T-helper 1 cell treated with Interleukin-12 subunit alpha and Interleukin-12 subunit beta and Interleukin-4 antibody, amounts not matched to agents 30 μg/mL and 1 μg/mL, for 36 hours (primary cell): ENCODE data around the gene TFDP3.

Experiments used
- H3K27ac Mint-ChIP-seq: one replicate; pipeline ENCODE4 v1.8.0; 2021; ENCODE audit warnings: mild to moderate bottlenecking, mixed read lengths
- H3K27me3 Mint-ChIP-seq: one replicate; pipeline ENCODE4 v1.8.0; 2021; ENCODE audit warnings: low read depth, mixed read lengths
- H3K36me3 Mint-ChIP-seq: one replicate; pipeline ENCODE4 v1.8.0; 2021; ENCODE audit warnings: low read depth, mixed read lengths
- H3K4me1 Mint-ChIP-seq: one replicate; pipeline ENCODE4 v1.8.0; 2021; ENCODE audit warnings: low read depth, mixed read lengths
- H3K4me3 Mint-ChIP-seq: one replicate; pipeline ENCODE4 v1.8.0; 2021; ENCODE audit warnings: mild to moderate bottlenecking, moderate library complexity, mixed read lengths
- H3K9me3 Mint-ChIP-seq: one replicate; pipeline ENCODE4 v1.8.0; 2021; ENCODE audit warnings: mixed read lengths

TFDP3 gene

DNA sequence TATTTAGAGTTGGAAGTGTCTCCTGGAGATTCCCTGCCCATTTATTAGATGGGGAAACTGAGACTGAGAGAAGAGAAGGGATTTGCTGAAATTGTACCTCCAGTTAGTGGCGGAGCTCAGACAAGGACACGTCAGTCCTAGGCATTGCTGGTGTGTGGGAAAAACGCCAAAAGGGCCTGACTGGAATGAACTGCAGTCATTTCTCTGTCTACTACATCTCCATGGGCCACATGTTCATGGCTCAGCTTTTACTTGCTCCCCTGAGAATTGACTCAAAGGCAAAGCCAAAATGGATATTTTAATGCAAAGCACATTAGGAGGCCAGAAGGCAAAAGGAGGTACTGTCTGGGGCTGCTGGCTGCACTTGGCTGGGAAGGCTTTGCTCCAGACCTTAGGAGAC lies 3.9 kb downstream of the TFDP3 start:
- no peak overlapping the region for H3K27ac Mint-ChIP-seq
- H3K9me3 Mint-ChIP-seq: no peaks in the 10 kb centered on the region
- no peak overlapping the region for H3K4me3 Mint-ChIP-seq
- H3K4me1 Mint-ChIP-seq: no peaks in the 10 kb centered on the region
- H3K27me3 Mint-ChIP-seq: no peaks in the 10 kb centered on the region
- no peaks in the 10 kb centered on the region for H3K36me3 Mint-ChIP-seq

DNA sequence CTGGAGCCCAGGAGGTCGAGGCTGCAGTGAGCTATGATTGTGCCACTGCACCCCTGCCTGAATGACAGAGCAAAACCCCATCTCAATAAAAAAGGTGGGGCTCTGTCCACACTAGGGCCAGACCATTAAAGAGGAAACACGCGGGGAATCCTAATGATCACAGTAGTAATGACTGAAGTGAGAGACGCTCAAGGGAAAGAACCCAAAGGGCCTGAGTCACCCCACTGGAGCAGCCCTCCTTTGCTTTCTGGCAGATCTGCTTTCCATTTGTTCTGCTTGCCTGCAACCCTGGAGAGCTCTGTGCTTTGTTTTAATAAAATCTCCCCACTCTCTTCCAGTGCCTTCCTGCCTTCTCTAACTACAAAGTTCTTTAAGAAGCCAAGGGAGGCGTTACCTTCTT lies 5.0 kb downstream of the TFDP3 start:
- Mint-ChIP-seq H3K36me3 (no peaks in the 10 kb centered on the region), H3K4me3 (no peak overlapping the region), H3K27me3 (no peaks in the 10 kb centered on the region), H3K4me1 (no peaks in the 10 kb centered on the region), H3K9me3 (no peaks in the 10 kb centered on the region), H3K27ac (no peak overlapping the region)

DNA sequence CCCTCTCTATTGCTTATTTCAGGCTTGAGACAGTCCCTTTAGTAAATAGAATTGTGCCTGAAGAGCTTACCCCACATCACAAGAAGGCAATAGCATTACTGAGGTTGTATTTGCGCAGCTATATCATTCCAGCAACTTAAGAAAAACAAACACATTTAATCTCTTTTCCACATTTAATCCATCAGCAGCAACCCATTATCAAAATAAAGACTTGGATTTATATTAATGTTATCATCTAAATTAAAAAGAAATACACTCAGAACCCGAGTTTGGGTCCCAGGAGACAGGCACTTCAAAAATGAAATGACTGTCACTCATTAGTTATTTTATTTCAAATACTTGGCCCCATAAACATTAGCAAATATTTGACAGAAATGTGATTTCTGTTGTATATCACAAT lies 10.4 kb downstream of the TFDP3 start:
- Mint-ChIP-seq H3K9me3 (no peaks in the 10 kb centered on the region), H3K4me3 (no peak overlapping the region), H3K36me3 (no peaks in the 10 kb centered on the region), H3K4me1 (no peaks in the 10 kb centered on the region), H3K27me3 (no peaks in the 10 kb centered on the region), H3K27ac (no peak overlapping the region)

DNA sequence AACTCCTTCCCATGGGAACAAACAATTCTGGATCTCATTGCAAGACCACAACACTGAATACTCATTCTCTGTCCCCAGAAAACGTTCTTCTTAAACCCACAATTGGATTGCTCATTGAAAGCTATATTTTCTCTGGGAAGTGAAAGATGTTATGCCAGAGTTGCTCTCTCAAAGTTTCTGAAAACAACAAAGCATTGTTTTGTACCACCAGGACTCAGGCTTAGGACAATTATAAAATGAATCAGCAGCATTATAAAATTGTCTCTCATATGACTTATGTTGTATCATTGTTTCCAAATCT lies 26.5 kb downstream of the TFDP3 start:
- no peaks in the 10 kb centered on the region for H3K27me3 Mint-ChIP-seq
- no peaks in the 10 kb centered on the region for H3K36me3 Mint-ChIP-seq
- H3K4me3 Mint-ChIP-seq: no peak overlapping the region
- no peak overlapping the region for H3K27ac Mint-ChIP-seq
- H3K4me1 Mint-ChIP-seq: no peaks in the 10 kb centered on the region
- no peaks in the 10 kb centered on the region for H3K9me3 Mint-ChIP-seq

DNA sequence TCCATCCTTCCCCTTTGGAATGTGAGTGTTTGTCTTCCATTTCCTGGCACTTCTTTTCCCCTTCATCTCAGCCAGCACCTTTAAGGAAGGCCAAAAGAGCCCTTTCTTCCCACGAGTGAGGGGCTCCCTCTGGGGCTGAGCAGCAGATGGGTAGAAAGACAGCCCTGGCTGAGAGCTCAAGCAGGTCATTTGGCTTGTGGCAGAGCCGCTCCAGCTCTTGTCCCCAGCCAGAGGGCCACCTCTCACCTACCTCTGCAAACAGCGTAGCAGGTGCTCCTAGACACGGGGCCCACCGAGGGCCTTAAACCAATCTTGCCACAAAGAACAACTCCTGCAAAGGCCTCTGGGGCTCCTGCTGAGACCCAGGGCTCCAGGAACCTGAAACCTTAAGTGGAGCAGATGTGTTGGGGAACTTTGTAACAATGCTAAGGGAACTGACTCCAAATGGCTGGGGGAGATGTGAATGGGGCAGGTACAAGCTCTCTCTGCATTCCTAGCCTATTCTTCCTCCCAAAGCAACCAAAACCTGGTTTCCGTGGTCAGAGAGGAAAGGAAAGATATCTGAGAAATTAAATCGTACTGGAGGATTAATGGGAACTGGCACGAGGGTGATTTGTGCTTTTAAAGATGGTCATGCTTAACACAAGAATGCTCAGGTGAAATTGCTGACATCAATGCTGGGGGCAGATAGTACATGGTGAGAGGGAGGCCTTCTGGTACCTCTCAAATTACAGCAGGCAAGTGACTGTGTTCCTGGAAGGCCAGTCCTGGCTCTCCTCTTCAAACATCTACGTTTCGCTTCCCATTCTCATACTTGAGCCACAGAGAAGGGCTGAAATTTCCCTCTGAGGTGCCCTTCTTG lies 27.0 kb downstream of the TFDP3 start:
- Mint-ChIP-seq H3K27ac (no peak overlapping the region), H3K27me3 (no peaks in the 10 kb centered on the region), H3K4me3 (no peak overlapping the region), H3K4me1 (no peaks in the 10 kb centered on the region), H3K9me3 (no peaks in the 10 kb centered on the region), H3K36me3 (no peaks in the 10 kb centered on the region)

DNA sequence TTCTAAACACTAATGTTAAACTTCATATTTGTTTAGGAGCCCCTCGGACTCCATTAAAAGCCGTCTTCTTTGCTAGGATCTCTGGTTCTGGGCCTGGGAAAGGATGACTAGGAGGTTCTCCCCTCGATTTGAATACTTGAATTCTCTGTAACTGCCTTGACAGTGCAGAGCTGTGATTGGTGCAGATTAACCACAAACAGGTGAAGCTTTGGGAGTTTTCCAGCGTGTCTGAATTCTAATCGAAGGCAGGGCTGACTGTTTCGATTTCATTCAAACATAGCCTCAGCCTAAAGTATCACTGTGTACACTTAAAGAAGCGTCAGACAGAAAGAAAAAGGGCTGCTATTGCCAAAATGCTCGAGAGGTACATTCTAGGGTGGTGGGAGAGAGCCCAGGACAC lies 29.0 kb downstream of the TFDP3 start:
- Mint-ChIP-seq H3K4me3 (no peak overlapping the region), H3K36me3 (no peaks in the 10 kb centered on the region), H3K27ac (no peak overlapping the region), H3K9me3 (no peaks in the 10 kb centered on the region), H3K4me1 (no peaks in the 10 kb centered on the region), H3K27me3 (no peaks in the 10 kb centered on the region)

DNA sequence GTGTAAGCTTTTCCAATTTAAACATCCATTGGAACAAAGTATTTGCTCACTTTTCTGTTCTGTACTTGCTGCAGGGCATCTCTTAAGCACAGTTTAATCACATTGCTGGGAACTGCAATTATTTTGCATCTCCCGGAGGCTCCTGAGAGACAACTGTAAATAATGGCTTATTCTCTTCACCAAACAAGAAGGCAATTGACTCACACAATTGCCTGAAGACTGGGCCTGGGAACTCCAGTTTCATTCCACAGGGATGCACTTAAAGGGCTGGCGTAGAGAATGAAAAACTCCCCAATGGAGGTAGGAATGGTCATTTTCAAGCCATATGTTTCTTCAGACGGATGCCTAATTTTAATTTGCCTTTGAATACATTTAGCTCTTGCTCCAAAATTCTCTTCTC lies 29.5 kb downstream of the TFDP3 start:
- Mint-ChIP-seq H3K9me3 (no peaks in the 10 kb centered on the region), H3K4me3 (no peak overlapping the region), H3K4me1 (no peaks in the 10 kb centered on the region), H3K27me3 (no peaks in the 10 kb centered on the region), H3K27ac (no peak overlapping the region), H3K36me3 (no peaks in the 10 kb centered on the region)

DNA sequence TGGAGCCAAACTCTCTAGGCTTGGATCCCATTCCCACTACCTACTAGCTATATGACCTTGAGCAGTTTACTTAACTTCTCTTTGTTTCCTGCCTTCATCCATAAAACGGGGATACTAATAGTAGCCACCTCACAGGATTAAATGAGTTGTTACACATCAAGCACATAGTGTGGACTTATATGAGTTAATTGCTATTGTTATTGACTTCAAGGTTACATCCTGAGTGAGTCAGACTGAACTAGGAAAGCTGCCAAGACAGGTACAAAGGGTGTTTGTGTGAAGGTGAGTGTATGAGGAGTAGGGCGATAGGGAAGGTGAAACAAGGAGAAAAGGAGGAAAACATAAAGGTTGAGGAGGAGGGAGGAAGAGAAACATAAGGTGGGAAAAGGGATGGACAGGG lies 32.2 kb downstream of the TFDP3 start:
- Mint-ChIP-seq H3K36me3 (no peaks in the 10 kb centered on the region), H3K4me1 (no peaks in the 10 kb centered on the region), H3K4me3 (no peak overlapping the region), H3K27me3 (no peaks in the 10 kb centered on the region), H3K27ac (no peak overlapping the region), H3K9me3 (no peaks in the 10 kb centered on the region)

DNA sequence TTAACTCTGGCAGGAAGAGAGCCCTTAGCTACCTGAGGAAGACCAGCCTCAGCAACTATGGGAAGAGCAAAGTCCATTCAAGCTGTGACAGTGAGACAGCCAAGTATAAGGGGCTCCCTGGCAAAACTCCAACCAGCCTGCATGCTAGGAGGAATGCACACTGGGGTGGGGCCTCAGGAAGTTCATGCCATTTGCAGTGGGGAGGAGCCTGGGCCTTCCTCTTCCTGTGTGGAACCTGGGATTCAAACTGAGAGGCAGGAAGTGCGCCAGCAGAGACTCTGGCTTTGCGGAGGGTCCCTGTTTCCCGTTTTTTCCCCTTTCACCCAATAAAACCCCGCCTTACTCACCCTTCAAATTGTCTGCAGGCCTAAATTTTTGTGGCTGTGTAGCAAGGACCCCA lies 33.0 kb downstream of the TFDP3 start:
- Mint-ChIP-seq H3K4me1 (no peaks in the 10 kb centered on the region), H3K4me3 (no peak overlapping the region), H3K27me3 (no peaks in the 10 kb centered on the region), H3K27ac (no peak overlapping the region), H3K9me3 (no peaks in the 10 kb centered on the region), H3K36me3 (no peaks in the 10 kb centered on the region)

DNA sequence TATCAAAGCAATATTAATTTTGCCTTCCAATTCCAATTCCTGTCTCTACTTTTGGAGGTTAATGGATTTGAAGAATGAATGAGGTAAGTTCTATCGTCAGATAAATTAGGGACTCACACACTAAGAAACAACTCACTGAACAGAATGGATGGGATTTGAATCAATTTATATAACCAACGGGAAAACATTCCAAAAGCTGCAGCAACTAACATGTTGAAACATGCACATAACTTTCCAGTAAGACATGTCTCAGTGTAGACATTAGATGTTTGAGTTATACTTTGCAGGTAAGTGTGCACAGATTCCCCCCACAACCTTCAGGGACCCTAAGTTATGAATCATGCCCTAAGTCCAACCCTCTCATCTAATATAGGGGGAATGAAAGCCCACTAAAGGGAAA lies 34.3 kb downstream of the TFDP3 start:
- Mint-ChIP-seq H3K9me3 (no peaks in the 10 kb centered on the region), H3K27me3 (no peaks in the 10 kb centered on the region), H3K4me3 (no peak overlapping the region), H3K36me3 (no peaks in the 10 kb centered on the region), H3K4me1 (no peaks in the 10 kb centered on the region), H3K27ac (no peak overlapping the region)

DNA sequence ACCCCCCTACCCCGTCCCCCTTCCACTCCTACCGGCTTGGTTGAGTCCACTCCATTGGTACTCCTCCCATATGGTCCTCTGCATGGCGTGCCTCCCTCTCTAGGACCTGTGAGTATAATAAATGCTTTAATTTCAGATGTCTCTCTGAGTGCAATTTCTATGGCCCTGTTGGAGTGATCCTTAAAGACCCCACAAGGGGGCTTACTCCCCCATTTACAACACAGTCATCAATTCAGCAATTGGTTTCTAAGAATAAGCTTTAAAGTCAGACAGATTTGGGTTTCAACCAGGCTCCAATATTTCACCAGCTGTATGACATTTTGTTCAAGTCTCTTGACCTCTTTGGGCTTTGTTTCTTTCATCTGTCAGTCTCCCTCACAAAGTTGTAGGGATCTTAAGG lies 38.7 kb downstream of the TFDP3 start:
- Mint-ChIP-seq H3K36me3 (no peaks in the 10 kb centered on the region), H3K4me3 (no peak overlapping the region), H3K27ac (no peak overlapping the region), H3K9me3 (no peaks in the 10 kb centered on the region), H3K4me1 (no peaks in the 10 kb centered on the region), H3K27me3 (no peaks in the 10 kb centered on the region)

DNA sequence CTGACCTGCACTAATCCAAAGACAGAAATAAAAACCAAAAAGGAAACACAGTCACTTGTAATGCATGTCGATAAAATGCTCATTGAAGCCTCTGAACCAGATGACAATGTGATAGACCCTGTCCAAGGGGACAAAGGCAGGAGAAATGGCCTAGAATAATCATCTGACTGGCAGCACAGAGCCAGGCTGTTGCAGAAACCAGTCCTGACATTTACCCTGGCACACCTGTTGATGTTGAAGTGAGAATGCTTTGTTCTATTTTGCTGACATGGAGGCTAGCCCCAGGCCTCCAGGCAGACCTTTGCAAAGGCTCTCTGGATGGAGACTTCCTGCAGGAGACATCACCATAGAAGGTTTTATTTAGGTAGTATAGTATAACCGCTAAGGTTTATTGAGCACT lies 41.0 kb downstream of the TFDP3 start:
- no peak overlapping the region for H3K27ac Mint-ChIP-seq
- H3K9me3 Mint-ChIP-seq: no peaks in the 10 kb centered on the region
- no peaks in the 10 kb centered on the region for H3K36me3 Mint-ChIP-seq
- H3K4me3 Mint-ChIP-seq: no peak overlapping the region
- no peaks in the 10 kb centered on the region for H3K4me1 Mint-ChIP-seq
- H3K27me3 Mint-ChIP-seq: no peaks in the 10 kb centered on the region

DNA sequence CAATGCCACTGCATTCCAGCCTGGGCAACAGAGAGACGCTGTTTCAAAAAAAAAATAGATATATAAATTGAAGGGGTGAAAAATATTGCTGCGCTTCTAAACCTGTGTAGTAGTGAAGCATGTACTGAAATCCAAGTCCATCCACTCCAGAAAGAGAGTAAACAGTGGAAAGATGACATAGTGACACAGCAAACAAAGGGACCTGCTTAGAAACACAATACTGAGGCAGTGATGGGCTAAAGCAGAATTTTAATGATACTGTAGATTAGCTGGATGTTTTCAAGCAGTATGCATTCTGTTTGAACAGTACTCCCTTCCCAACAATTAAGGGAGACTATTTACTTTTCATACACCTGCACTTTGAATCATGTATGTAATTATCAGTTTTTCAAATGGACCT lies 42.5 kb downstream of the TFDP3 start:
- no peaks in the 10 kb centered on the region for H3K4me1 Mint-ChIP-seq
- H3K9me3 Mint-ChIP-seq: no peaks in the 10 kb centered on the region
- H3K27me3 Mint-ChIP-seq: no peaks in the 10 kb centered on the region
- no peak overlapping the region for H3K27ac Mint-ChIP-seq
- H3K4me3 Mint-ChIP-seq: no peak overlapping the region
- H3K36me3 Mint-ChIP-seq: no peaks in the 10 kb centered on the region

DNA sequence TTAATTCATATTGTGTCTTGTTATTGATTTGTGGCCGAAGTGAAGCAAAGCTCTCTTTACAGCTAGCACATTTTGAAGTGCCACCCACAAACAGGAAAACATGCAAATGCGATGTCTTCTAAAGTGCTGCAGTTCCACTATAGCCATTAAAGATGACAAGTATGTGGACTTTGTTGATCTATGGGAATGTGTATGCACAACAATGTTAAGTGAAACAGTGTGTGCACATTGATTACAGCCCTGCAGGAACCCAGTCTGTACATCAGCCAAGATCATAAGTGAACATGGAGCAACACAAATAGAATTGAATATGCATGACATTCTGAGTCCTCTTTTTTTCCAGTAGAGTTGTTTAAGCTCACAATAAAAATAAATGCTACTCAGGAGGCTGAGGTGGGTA lies 43.0 kb downstream of the TFDP3 start:
- H3K27me3 Mint-ChIP-seq: no peaks in the 10 kb centered on the region
- no peaks in the 10 kb centered on the region for H3K4me1 Mint-ChIP-seq
- no peak overlapping the region for H3K4me3 Mint-ChIP-seq
- no peak overlapping the region for H3K27ac Mint-ChIP-seq
- no peaks in the 10 kb centered on the region for H3K9me3 Mint-ChIP-seq
- no peaks in the 10 kb centered on the region for H3K36me3 Mint-ChIP-seq

DNA sequence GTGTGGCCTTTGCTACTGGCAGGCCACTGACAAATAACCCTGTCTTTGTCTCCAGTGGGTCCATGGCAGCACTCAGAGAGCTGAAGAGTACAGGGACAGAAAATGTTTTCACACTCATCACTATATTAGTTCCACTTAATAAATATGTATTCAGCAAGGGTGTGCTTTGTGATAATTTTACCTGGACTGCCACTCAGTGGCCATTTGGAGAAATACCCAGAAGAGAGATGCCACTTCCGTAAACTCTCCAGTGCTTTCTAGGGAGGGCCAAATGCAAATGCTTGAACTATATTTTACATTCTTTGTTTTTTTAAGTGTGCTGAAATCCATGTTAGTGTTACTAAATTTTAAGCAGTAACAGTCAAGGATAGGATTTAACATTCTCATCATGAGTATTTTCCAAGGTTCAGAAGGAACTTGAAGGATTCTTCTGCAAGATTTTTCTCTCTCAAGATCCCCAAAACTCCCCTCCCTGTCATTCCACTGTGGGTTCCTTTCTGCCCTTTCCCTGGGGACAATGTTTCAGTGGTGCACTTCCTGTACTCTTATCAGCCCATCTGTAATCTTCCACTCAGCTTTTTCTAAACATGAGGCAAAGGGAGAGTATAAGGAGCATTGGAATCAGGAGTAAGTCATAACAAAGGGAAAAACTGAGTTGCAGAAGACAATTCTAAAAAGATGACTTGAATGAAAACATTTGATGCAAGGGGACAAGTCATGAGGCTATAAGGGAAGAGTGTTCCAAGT lies 46.0 kb downstream of the TFDP3 start:
- H3K36me3 Mint-ChIP-seq: no peaks in the 10 kb centered on the region
- no peak overlapping the region for H3K4me3 Mint-ChIP-seq
- H3K27me3 Mint-ChIP-seq: no peaks in the 10 kb centered on the region
- no peak overlapping the region for H3K27ac Mint-ChIP-seq
- no peaks in the 10 kb centered on the region for H3K9me3 Mint-ChIP-seq
- H3K4me1 Mint-ChIP-seq: no peaks in the 10 kb centered on the region
